Fibroblast of gingiva (primary cell): ENCODE results near the gene STIM2.
"Not testable (repeated sequence)": the region's sequence is repeated elsewhere in the genome, so short reads cannot be mapped to it uniquely, and the experiment has no call there.

Experiments
- DNase-seq: peaks from one replicate; pipeline ENCODE4 v3.0.0-alpha.2; 2011; ENCODE audit warnings: low read depth

STIM2 gene

DNA sequence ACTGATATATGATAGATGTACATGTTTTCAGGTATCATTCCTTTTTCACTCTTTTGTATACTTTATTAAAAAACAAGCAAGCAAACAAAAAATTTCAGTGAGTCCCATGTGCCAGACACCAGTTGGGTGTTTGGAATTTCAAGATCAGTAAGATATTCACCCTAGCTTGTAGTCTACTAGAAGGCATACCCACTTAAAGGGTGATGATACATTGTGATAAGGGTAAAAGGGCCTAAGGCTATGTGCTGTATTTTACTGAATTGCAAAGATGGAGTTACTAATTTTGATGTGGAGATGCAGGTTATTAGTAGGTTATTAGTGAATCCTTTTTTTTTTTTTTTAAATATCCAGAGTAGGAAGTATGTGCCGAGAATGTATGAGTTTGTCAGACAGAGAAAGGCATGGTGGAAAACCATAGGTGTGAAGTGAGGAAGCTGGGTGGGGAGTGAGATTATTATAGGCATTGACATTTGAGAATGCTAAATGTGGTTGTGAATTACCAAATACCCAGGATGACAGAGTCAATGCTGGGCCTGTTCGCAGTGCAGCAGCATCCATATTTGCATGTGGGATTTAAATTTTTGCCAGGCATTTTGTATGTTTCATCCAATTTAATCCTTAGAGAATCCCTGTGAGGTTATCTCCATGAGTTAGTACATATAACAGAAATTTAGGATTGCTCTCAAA lies 10.1 kb downstream of the STIM2 start:
- DNase-seq = no peak

DNA sequence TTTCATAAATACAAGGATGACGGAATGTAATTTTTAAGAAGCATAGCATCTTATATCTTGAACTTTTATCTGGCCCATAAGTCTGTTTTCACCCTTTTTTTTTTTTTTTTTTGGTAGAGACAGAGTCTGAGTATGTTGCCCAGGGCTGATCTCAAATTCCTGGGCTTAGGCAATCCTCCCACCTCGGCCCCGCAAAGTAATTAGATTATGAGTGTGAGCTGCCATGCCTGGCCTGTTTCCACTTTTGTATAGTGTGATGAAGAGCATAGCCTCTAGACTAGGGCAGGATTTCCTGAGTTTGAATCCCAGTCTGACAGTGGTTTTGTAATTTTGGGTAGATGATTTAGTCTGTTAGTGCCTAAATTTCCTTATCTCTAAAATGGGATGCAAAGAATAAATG lies 11.0 kb downstream of the STIM2 start:
- DNase-seq = peak; percentile 21

DNA sequence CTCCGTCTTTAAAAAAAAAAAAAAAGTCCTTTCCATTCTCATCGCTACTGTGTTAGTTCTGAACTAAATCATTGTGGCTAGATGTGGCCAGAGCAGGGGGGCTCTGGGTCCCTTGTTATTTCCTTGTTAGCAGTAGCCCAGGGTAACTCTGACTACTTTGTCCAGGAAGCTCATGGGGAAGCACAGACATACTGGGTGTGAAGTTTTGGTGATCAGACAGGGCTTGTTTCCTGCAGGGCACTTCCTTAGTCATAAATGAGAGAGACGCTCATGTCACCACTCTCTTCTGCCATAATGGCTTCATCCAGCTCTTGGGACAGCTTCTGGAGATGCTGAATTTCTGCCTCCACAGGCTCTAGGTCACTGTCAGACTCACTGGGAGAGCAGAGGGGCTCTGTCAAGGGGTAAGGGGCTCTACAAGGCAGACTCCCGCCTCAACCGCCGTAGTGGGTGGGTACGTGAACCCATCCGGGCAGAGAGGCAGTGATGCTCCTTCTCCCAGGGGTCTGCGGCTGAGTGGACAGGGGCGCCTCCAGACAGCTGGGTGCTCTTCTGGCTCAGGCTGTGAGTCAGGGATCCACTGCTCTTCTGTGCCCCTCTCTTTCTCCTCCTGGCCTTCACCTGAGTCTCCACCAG lies 12.9 kb downstream of the STIM2 start:
- DNase-seq = no peak

DNA sequence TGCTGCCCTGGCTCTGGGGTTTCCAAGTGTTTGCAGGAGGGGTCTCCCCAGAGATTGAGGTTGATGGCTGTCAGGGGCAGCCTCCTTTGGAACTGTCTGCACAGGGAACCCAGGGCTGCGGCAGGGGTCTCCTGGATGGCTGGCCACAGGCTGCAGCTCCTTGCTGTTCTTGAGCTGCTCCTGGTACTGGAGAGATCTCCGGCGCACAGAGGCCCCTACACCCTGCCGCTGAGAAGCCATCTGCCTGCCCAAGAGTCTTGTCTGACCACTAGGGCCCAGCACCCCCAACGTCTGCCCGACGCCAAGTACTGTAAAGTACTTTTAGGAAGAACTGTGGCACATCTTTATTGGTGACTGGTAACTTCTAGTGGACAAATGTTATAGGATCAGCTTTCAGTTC lies 13.5 kb downstream of the STIM2 start:
- no peak for DNase-seq

DNA sequence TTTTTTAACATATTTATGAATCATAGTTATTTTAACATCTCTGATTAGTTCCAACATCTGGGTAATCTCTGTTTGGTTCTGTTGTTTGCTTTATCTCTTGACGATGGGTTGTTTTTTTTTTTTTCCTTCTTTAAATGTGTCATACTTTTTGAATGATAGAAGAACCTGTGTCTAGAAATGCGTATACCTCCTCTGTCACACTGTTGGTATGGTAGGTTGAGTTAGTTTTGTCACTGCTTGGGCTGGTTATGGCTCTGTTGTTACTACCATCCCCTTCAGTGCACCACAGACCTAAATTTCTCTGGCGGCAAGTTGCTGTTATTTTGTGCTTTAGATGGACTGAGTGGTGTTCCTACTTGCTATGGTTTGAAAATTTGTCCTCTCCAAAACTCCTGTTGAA lies 16.8 kb downstream of the STIM2 start:
- DNase-seq = no peak

DNA sequence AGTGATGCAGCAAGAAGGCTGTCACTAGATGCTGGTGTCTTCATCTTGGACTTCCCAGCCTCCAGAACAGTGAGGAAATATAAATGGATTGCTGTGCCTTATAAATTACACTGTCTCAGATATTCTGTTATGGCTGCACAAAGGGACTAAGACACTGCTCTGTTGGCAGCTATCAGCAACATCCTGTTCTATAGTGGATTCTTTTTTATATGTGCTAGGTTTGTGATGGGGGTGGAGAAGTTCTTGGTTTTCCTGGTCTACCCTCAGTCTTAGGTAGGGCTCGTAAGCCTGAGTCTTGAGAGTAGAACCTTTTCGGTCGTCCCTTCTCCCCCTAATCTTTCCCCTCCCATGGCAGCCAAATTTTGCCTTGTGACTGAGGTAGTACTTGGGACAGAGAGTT lies 17.3 kb downstream of the STIM2 start:
- DNase-seq = no peak

DNA sequence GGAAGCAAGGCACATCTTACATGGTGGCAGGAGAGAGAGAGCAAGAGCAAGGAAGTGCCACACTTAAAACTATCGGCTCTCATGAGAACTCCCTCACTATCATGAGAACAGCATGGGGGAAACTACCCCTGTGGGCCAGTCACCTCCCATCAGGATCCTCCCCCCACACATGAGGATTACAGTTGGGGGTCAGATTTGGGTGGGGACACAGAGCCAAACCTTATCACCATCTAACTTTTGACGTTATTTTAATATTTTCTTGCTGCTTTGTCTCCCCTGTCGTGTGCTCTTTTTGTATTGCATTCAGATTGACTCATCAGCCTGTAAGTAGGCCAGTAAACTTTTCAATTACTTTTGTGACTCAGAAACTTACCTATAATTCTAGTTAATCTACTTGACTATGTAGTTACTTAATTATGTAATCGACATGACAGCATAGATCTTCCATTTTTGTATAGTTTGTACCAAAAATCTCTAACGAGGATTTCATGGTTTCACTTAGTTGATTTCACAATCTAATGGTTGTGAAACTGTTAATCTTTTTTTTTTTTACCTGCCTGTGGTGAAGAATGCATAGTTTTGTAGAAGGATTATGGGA lies 18.3 kb downstream of the STIM2 start:
- DNase-seq = no peak

DNA sequence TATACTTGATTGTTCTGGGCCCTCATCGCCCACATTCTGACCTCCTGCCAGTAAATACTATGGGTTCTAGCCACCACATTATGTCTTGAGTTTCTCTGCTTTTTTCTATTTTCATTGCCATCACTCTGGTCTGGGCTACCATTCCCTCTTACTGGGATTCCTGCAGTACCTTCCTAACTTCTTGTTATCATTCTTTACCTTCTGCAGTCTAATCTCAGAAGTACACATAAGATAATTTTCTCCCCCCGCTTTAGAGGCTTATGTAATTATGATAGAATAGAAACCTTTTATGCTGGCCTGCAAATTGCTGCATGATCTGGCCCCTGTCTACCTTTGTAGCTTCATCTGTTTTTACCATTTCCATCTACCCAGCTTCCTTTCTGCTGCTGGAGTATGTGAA lies 19.2 kb downstream of the STIM2 start:
- DNase-seq = no peak

DNA sequence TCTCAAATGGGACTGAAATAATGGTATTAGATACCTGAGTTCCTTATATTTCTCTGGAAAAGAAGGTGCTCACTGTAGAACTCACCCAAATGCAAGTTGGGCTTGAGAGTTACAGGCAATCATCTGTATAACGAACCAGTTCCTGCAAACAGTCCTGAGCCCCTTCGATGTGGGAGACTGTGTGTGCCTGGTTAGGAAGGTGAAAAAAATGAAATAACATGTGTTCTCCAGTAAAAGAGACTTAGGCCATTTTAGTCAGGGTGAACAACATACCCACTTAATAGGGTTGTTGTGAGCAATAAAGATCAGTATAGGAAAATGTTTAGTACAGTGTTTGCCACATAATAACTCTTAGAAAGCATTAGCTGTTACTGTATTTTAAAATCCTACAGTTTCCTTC lies 23.4 kb downstream of the STIM2 start:
- no peak for DNase-seq

DNA sequence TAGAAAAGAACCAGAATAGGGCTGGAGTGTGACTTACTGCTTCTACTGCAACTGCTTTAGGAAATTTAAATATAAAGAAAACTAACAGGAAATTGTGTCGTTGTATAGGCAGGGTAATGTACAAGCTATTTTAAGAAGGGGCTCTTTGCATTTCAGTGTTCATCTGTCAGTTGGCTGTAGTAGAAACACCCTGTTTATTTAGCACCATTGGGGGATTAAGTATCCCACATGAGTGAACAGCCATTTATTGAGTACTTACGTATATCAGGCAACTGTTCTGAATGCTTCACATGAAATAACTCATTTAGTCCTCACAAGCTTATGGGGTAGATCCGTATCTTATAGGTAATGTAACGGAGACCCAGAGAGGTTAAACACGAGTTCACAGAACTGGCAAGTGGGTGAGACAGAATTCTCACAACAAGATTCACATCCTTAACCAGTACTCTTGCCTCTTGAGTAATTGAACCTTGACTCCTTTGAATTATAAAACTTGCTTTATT lies 23.9 kb downstream of the STIM2 start:
- no peak for DNase-seq

DNA sequence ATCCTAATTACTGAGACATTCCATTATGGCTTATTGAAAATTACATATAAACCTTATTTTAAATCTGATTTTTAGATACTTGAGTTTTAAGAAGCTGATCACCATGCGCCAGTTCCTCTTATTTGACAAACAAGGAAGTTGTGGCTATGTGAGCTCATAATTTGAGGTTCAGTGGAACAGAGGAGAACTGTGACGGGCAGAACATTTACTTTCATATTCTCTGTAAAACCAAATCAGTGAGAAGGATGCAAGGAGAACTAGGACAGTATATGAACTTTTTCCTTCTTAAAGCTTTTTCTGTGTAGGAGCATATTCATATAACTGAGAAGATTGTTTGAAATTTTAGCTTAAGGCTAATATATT lies 25.3 kb downstream of the STIM2 start:
- DNase-seq = no peak

DNA sequence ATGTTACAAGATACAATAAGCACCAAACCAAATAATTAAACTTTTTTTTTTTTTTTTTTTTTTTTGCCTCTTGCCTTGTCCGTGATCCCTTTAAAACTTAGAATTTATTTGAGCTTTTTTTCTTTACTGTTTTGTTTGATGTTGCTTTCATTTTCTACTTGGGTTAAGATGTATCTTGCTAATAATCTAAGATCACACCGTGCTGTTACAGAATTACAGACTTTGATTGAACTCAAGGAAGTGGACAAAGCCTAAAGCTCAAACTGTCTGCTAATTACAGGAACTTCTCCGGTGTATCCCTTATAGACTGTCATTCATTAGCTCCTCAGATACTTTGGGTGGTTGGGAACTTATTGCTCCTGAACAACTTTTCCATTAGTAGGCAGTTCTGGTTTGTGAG lies 26.5 kb downstream of the STIM2 start:
- DNase-seq = no peak

DNA sequence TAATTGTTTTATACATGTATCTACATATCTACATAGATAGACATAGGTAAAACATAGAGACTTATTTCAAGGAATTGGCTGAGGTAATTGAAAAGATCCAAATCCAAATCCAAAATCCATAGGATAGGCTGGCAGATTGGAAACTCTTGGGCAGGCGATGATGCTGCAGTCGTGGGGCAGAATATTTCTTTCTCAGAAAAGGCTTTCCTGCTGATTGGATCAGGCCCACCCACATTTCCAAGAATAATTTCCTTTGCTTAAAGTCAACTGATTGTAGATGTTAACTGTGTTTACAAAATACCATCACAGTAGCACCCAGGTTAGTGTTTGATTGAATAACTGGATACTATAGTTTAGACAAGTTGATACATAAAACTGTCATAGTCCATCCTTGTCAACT lies 27.2 kb downstream of the STIM2 start:
- DNase-seq = no peak

DNA sequence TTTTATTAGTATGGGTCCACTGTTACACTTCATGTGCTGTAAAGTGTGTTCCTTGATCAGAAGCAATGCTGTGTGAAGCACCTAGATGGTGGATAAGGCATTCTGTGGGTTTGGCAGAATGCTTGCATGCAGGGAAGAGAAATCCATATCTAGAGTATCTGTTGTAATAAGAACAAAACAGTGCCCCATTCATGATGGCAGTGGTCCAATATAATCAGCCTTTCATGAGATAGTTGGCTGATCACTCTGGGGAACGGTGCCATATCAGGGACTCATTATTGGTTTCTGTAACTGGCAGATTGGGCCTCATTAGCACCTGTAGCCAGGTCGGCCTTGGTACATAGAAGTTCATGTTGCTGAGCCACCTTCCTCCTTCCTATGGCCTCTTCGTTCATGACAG lies 28.7 kb downstream of the STIM2 start:
- DNase-seq = no peak

DNA sequence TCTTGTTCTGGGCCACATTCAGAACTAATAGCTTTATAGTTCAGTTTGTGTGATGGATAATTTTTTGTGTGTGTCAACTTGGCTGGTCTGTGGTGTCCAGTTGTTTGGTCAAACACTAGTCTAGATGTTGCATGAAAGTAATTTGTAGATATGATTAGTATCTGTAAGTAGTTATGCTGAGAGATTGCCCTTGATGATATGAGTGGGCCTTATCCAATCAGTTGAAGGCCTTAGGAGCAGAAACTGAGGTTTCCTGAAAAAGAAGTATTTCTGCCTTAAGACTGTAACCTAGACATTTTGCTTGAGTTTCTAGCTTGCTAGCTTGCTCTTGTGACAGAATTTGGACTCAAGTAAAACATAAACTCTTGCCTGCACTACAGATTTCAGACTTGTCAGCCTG lies 30.4 kb downstream of the STIM2 start:
- DNase-seq = no peak

DNA sequence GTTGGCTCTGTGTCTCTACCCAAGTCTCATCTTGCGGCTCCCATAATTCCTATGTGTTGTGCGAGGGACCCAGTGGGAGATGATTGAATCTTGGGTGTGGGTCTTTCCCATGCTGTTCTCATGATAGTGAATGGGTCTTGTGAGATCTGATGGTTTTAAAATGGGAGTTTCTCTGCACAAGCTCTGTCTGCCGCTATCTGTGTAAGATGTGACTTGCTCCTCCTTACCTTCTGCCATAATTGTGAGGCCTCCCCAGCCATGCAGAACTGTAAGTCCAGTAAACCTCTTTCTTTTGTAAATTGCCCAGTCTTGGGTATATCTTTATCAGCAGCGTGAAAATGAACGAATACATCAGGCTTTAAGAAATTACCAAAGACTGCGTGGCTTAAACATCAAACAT lies 31.2 kb downstream of the STIM2 start:
- DNase-seq = no peak

DNA sequence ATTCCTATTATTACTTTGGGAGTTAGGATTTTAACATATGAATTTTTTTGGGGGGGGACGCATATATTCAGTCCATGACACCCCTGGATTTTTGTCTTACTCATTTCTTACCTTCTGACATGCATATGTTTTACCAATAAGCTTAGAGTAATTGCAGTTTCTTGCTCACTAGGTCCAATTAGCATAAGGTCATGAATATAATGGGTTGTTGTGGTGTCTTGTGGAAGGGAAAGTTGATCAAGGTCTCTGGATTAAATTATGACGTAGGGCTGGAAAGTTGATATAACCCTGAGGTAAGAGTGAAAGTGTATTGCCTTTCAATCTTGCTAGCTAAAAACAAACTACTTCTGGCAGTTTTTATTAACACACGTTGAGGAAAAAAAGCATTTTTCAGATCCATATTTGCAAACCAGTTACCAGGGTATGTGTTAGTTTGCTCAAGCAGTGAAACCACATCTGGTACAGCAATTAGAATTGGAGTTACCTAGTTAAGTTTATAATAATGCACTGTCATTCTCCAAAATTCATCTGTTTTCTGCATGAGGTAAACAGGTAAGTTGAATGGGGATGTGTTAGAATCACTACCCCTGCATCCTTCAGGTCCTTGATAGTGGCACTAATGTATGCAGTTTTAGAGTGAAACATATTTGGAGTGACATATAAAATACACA lies 32.0 kb downstream of the STIM2 start:
- DNase-seq = no peak

DNA sequence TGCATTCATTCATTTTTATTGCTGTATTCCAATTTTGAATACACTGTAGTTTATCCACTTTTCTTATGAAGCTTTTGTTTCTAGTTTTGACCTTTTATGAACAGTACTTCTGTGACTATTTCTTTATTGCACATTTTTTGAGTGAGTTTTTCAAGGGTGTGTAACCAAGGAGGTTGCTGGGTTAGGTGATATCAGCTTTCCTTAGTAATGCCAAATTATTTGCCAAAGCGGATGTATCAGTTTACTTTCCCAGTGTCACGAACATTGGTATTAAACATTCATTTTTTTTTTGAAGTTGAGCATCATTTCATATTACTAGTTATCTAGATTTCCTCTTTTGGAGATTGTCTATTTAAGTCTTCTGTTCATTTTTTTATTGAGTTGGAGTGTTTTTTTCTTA lies 32.9 kb downstream of the STIM2 start:
- DNase-seq = peak; percentile 44

DNA sequence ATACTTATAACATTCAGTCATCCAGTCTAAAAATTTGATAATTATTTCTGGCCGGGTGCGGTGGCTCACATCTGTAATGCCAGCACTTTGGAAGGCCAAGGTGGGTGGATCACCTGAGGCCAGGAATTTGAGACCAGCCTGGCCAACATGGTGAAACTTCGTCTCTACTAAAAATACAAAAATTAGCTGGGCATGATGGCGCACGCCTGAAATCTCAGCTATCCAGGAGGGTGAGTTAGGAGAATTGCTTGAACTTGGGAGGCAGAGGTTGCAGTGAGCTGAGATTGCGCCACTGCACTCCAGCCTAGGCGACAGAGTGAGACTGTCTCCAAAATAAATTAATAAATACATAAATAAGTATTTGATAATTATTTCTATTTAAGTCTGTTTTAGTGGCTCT lies 34.2 kb downstream of the STIM2 start:
- DNase-seq = not testable (repeated sequence)

DNA sequence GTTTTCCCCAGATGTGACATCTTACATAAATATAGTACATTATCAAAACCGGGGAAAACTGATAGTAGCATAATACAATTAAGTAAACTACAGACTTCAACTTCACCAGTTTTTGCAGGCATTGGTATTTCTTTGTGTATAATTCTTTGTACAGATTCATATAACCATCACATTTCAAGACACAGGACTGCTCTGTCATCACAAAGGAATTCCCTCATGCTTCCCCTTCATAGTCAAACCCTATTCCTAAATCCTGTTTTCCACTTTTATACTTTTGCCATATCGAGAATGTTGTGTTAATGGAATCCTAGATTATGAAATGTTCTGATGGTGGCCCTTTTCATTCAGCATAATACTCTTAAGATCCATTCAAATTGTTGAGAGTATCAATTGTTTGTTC lies 36.0 kb downstream of the STIM2 start:
- peak; percentile 4 for DNase-seq

DNA sequence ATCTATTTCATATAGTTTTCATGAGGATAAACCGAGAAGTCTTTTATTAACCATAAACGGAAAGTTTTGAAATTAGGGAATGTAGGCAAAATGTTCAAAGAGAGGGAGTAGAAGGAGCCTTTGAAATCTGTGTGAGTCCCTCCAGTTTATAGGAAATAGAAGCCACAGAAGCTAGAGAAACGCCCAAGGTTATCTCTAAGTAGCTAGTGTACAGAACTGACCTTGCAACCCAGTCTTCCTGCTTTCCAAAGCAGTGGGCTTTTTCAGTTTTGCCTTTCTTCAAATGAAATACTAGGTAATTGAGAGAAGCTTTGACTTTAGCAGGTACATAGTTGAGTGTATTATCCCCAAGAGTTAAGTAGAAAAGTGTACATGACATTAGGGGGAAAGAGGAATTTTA lies 39.4 kb downstream of the STIM2 start:
- DNase-seq = no peak

DNA sequence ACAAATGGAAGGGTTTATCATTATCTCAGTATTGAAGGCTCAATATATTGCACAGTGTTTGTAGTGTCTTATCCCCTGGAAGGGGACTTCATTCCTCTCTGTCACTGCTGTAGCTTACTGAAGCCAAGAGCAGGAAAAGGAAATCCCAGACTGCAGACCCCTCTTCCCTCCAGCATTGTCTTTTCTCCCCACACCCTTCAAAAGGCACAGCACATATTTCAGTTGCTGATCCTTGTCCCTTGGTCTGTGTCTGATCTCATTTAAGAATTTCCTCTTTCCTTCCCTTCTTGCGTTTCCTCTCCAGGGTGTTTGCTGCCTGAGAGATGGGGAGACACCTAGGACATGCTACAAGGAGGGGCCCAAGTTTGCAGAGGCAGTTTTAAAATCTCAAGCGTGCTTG lies 40.1 kb downstream of the STIM2 start:
- no peak for DNase-seq

DNA sequence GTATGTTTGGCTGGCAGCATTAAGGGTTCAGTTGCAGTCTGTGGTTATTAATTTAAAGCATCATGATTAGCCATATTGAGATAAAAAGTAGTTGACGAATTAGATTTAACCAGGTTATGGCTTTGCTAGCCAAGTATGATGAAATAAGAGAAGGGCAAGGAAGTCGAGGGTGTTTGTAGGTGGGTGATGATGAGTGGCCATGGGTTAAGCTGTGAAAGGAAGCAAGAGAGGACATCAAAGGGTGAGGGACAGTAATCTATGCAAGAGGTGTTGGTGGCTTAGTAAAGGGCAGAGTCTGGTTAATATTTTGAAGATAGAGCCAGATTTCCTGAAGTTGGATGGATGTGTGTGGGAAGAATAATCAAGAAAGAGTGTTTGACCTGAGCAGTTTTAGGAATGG lies 44.5 kb downstream of the STIM2 start:
- DNase-seq = no peak
